Measurements from ENCODE around the gene SLTM.

GRCh38 chr15:58830556-58830955, 102.9 kb downstream of the SLTM start:
- TF ChIP-seq CTCF (optimal IDR thresholded peaks at IDR 0.05 in 1 of 3, IDR thresholded peaks at IDR 0.05 in 1 of 3, conservative IDR thresholded peaks at IDR 0.05 in 1 of 3; ENCODE audit: extremely low read depth in 1 of 3, insufficient read depth in 2 of 3, low read length in 3 of 3) = no peak
- no peak for TF ChIP-seq EZH2 (IDR thresholded peaks at IDR 0.05; ENCODE audit: low read length)

Data from keratinocyte (primary cell).